Measurements from ENCODE around the gene PCLO.

Gene PCLO

GRCh38 chr7:82715344-82715743 is 447.3 kb downstream of the PCLO start:
- FAIRE-seq: no peak

- FAIRE-seq: no peak
Measured at GRCh38 chr7:82714883-82715282, 447.8 kb downstream of the PCLO start.

- no peak for FAIRE-seq
Measured at GRCh38 chr7:82713506-82713905, 449.2 kb downstream of the PCLO start.

- peak; percentile 23 for FAIRE-seq
Measured at GRCh38 chr7:82706344-82706743, 456.3 kb downstream of the PCLO start.

- no peak for FAIRE-seq
Measured at GRCh38 chr7:82705517-82706260, 457.0 kb downstream of the PCLO start.

- no peak for FAIRE-seq
Measured at GRCh38 chr7:82704121-82704520, 458.6 kb downstream of the PCLO start.

Measured in G401.6 (cell line).